ENCODE results near the gene AMMECR1.
"Not testable (repeated sequence)": the region's sequence is repeated elsewhere in the genome, so short reads cannot be mapped to it uniquely, and the experiment has no call there.

The AMMECR1 gene

GRCh38 chrX:110259117-110259516, 58.8 kb downstream of the AMMECR1 start:
- in situ Hi-C loops (cut with MboI; ENCODE audit: low sequenced_read_pairs): no loop called here

- in situ Hi-C loops (cut with MboI; ENCODE audit: low sequenced_read_pairs): no loop called here
Measured at GRCh38 chrX:110258552-110258951, 59.3 kb downstream of the AMMECR1 start.

- in situ Hi-C loops (cut with MboI; ENCODE audit: low sequenced_read_pairs): no loop called here
Measured at GRCh38 chrX:110257889-110258288, 60.0 kb downstream of the AMMECR1 start.

- in situ Hi-C loops (cut with MboI; ENCODE audit: low sequenced_read_pairs): no loop called here
Measured at GRCh38 chrX:110252711-110253110, 65.2 kb downstream of the AMMECR1 start.

GRCh38 chrX:110251961-110252360, 65.9 kb downstream of the AMMECR1 start:
- in situ Hi-C loops (cut with MboI; ENCODE audit: low sequenced_read_pairs): no loop called here

GRCh38 chrX:110251526-110251925, 66.4 kb downstream of the AMMECR1 start:
- in situ Hi-C loops (cut with MboI; ENCODE audit: low sequenced_read_pairs): no loop called here

- in situ Hi-C loops (cut with MboI; ENCODE audit: low sequenced_read_pairs): no loop called here
Measured at GRCh38 chrX:110250847-110251246, 67.0 kb downstream of the AMMECR1 start.

GRCh38 chrX:110248578-110248977, 69.3 kb downstream of the AMMECR1 start:
- in situ Hi-C loops (cut with MboI; ENCODE audit: low sequenced_read_pairs): no loop called here

- in situ Hi-C loops (cut with MboI; ENCODE audit: low sequenced_read_pairs): no loop called here
Measured at GRCh38 chrX:110245011-110245410, 72.9 kb downstream of the AMMECR1 start.

GRCh38 chrX:110242371-110242770, 75.5 kb downstream of the AMMECR1 start:
- in situ Hi-C loops (cut with MboI; ENCODE audit: low sequenced_read_pairs): no loop called here

GRCh38 chrX:110241816-110242215, 76.1 kb downstream of the AMMECR1 start:
- in situ Hi-C loops (cut with MboI; ENCODE audit: low sequenced_read_pairs): no loop called here

- in situ Hi-C loops (cut with MboI; ENCODE audit: low sequenced_read_pairs): not testable (repeated sequence)
Measured at GRCh38 chrX:110238259-110238658, 79.6 kb downstream of the AMMECR1 start.

GRCh38 chrX:110231485-110231884, 86.4 kb downstream of the AMMECR1 start:
- in situ Hi-C loops (cut with MboI; ENCODE audit: low sequenced_read_pairs): not testable (repeated sequence)

- in situ Hi-C loops (cut with MboI; ENCODE audit: low sequenced_read_pairs): not testable (repeated sequence)
Measured at GRCh38 chrX:110229497-110230111, 88.3 kb downstream of the AMMECR1 start.

- in situ Hi-C loops (cut with MboI; ENCODE audit: low sequenced_read_pairs): no loop called here
Measured at GRCh38 chrX:110228453-110228852, 89.4 kb downstream of the AMMECR1 start.

GRCh38 chrX:110226931-110227330, 91.0 kb downstream of the AMMECR1 start:
- in situ Hi-C loops (cut with MboI; ENCODE audit: low sequenced_read_pairs): no loop called here

- in situ Hi-C loops (cut with MboI; ENCODE audit: low sequenced_read_pairs): no loop called here
Measured at GRCh38 chrX:110224926-110225617, 92.8 kb downstream of the AMMECR1 start.

GRCh38 chrX:110222497-110223257, 95.2 kb downstream of the AMMECR1 start:
- in situ Hi-C loops (cut with MboI; ENCODE audit: low sequenced_read_pairs): no loop called here

GRCh38 chrX:110219920-110220319, 98.0 kb downstream of the AMMECR1 start:
- in situ Hi-C loops (cut with MboI; ENCODE audit: low sequenced_read_pairs): no loop called here

- in situ Hi-C loops (cut with MboI; ENCODE audit: low sequenced_read_pairs): no loop called here
Measured at GRCh38 chrX:110218591-110218990, 99.3 kb downstream of the AMMECR1 start.

- in situ Hi-C loops (cut with MboI; ENCODE audit: low sequenced_read_pairs): no loop called here
Measured at GRCh38 chrX:110216027-110216426, 101.9 kb downstream of the AMMECR1 start.

- in situ Hi-C loops (cut with MboI; ENCODE audit: low sequenced_read_pairs): no loop called here
Measured at GRCh38 chrX:110215411-110215810, 102.5 kb downstream of the AMMECR1 start.
